ENCODE data around the gene PCNX2. TPM values are rescaled to one million over a fixed set of nuclear protein-coding genes. Genes with fewer than 3 reads are reported as not detected.

PCNX2 gene
- total and polyA plus RNA-seq, 2 donors (not counting 1 experiment from before 2014, with no cell fraction given): 17.6 to 34.7 TPM

DNA sequence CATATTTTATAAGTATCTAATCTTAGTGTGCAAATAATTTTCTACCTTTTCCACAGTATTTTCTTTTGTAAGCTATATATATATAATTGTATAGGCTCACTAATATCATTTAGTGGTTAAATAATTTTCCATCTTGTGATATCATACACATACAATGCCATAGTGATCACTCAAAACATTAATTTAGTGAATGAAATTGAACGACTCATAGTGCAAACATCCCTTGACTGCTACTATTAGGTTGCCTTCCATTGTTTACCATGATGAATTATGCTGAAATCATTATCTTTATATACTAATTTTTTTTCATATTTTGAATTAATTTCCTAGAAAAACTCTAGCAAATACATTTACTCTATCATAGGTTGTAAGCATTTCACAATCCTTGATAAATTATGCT, 127.1 kb downstream of the PCNX2 start:
- ChIA-PET POLR2A (no interaction called here), CTCF (interaction anchor here (0.6 kb wide), 1 partner anchor 697 kb away, joined by 3 read pairs; no protein-coding TSS in a partner anchor)
- Histone ChIP-seq H3K9me3 (ENCODE audit: control extremely low read depth in 1 of 3, control insufficient read depth in 2 of 3, insufficient read depth in 1 of 3, low read length in 2 of 3) (peaks cover 0 to 11% (median 0%) of the 10 kb centered on the region in 3 donors), H2AFZ (ENCODE audit: insufficient read depth, low read depth, low read length, poor library complexity, severe bottlenecking) (no peak overlapping the region), H4K20me1 (ENCODE audit: control insufficient read depth, insufficient read depth, low read length, poor library complexity, severe bottlenecking) (no peaks in the 10 kb centered on the region), H3K36me3 (replicated peaks in 1 of 2; ENCODE audit: control extremely low read depth in 1 of 2, control insufficient read depth in 1 of 2, extremely low read depth in 1 of 2, insufficient read depth in 2 of 2, low read length in 1 of 2) (peaks cover 0 to 4% of the 10 kb centered on the region in 2 experiments), H3K4me2 (replicated peaks; ENCODE audit: low read depth, low read length, poor library complexity, severe bottlenecking) (no peak overlapping the region), H3K4me1 (ENCODE audit: control insufficient read depth in 2 of 2, insufficient read depth in 2 of 2, low read length in 2 of 2) (no peaks in the 10 kb centered on the region), H3K9ac (ENCODE audit: low read length) (no peak overlapping the region), H3K79me2 (ENCODE audit: control insufficient read depth, insufficient read depth, low read length) (no peaks in the 10 kb centered on the region), H3K4me3 (ENCODE audit: control extremely low read depth in 1 of 5, extremely low read depth in 1 of 5, insufficient read depth in 1 of 5, low read depth in 2 of 5, low read length in 4 of 5) (no peak overlapping the region), H3K27me3 (replicated peaks in 1 of 4; ENCODE audit: control extremely low read depth in 1 of 4, control insufficient read depth in 3 of 4, insufficient read depth in 4 of 4, low read length in 3 of 4) (no peaks in the 10 kb centered on the region), H3K27ac (ENCODE audit: low read length in 2 of 2) (no peak overlapping the region)
- ATAC-seq (ENCODE audit: low read depth) (no peak), DNase-seq (no peak)
- H3K4me3 Mint-ChIP-seq: no peak overlapping the region
- WGBS (ENCODE audit: insufficient coverage): no CpG with 5 or more reads among the region's 1 CpG
- no peaks in the 10 kb centered on the region for H3K27me3 Mint-ChIP-seq
- H3K4me1 Mint-ChIP-seq: no peaks in the 10 kb centered on the region
- intact Hi-C loops (cut with micrococcal nuclease): no loop called here
- TF ChIP-seq, protein P1, sequence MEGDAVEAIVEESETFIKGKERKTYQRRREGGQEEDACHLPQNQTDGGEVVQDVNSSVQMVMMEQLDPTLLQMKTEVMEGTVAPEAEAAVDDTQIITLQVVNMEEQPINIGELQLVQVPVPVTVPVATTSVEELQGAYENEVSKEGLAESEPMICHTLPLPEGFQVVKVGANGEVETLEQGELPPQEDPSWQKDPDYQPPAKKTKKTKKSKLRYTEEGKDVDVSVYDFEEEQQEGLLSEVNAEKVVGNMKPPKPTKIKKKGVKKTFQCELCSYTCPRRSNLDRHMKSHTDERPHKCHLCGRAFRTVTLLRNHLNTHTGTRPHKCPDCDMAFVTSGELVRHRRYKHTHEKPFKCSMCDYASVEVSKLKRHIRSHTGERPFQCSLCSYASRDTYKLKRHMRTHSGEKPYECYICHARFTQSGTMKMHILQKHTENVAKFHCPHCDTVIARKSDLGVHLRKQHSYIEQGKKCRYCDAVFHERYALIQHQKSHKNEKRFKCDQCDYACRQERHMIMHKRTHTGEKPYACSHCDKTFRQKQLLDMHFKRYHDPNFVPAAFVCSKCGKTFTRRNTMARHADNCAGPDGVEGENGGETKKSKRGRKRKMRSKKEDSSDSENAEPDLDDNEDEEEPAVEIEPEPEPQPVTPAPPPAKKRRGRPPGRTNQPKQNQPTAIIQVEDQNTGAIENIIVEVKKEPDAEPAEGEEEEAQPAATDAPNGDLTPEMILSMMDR (IDR thresholded peaks at IDR 0.05): no peak
- no peak for TF ChIP-seq EZH2 (IDR thresholded peaks at IDR 0.05; ENCODE audit: borderline replicate concordance, insufficient read depth, low read depth, low read length, poor library complexity, severe bottlenecking)
- H3K9me3 Mint-ChIP-seq (ENCODE audit: insufficient read depth): peaks cover 7% of the 10 kb centered on the region
- no peak overlapping the region for H3K27ac Mint-ChIP-seq

DNA sequence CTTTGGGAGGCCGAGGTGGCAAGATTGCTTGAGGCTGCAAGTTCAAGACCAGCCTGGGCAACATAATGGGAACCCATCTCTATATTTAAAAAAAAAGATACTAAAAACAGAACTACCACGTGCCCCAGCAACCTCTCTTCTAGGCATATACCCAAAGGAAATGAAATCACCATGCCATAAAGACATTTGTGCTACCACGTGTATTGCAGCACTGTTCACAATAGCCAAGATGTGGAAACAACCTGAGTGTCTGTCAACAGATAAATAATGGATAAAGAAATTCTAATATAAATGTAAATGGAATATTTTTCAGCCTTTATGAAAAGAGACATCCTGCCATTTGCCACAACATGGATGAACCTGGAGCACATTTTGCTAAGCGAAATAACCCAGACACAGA, 128.6 kb downstream of the PCNX2 start:
- WGBS (ENCODE audit: insufficient coverage): 0% methylated on average over 1 of the region's 4 CpGs
- no peak for DNase-seq
- Histone ChIP-seq H3K4me2 (replicated peaks; ENCODE audit: low read depth, low read length, poor library complexity, severe bottlenecking) (no peak overlapping the region), H3K9ac (ENCODE audit: low read length) (no peak overlapping the region), H3K27ac (ENCODE audit: low read length in 2 of 2) (no peak overlapping the region), H3K27me3 (replicated peaks in 1 of 4; ENCODE audit: control extremely low read depth in 1 of 4, control insufficient read depth in 3 of 4, insufficient read depth in 4 of 4, low read length in 3 of 4) (no peaks in the 10 kb centered on the region), H4K20me1 (ENCODE audit: control insufficient read depth, insufficient read depth, low read length, poor library complexity, severe bottlenecking) (no peaks in the 10 kb centered on the region), H3K79me2 (ENCODE audit: control insufficient read depth, insufficient read depth, low read length) (no peaks in the 10 kb centered on the region), H3K9me3 (ENCODE audit: control extremely low read depth in 1 of 3, control insufficient read depth in 2 of 3, insufficient read depth in 1 of 3, low read length in 2 of 3) (peaks cover 0 to 8% (median 0%) of the 10 kb centered on the region in 3 donors), H3K4me1 (ENCODE audit: control insufficient read depth in 2 of 2, insufficient read depth in 2 of 2, low read length in 2 of 2) (no peaks in the 10 kb centered on the region), H3K36me3 (replicated peaks in 1 of 2; ENCODE audit: control extremely low read depth in 1 of 2, control insufficient read depth in 1 of 2, extremely low read depth in 1 of 2, insufficient read depth in 2 of 2, low read length in 1 of 2) (no peaks in the 10 kb centered on the region), H2AFZ (ENCODE audit: insufficient read depth, low read depth, low read length, poor library complexity, severe bottlenecking) (no peak overlapping the region), H3K4me3 (ENCODE audit: control extremely low read depth in 1 of 5, extremely low read depth in 1 of 5, insufficient read depth in 1 of 5, low read depth in 2 of 5, low read length in 4 of 5) (no peak overlapping the region)
- ChIA-PET CTCF (interaction anchor here (0.6 kb wide), 1 partner anchor 367 kb away, joined by 3 read pairs; no protein-coding TSS in a partner anchor), POLR2A (no interaction called here)
- H3K4me3 Mint-ChIP-seq: no peak overlapping the region
- H3K27me3 Mint-ChIP-seq: no peaks in the 10 kb centered on the region
- H3K4me1 Mint-ChIP-seq: no peaks in the 10 kb centered on the region
- H3K9me3 Mint-ChIP-seq (ENCODE audit: insufficient read depth): peaks cover 5% of the 10 kb centered on the region
- intact Hi-C loops (cut with micrococcal nuclease): no loop called here
- no peak overlapping the region for H3K27ac Mint-ChIP-seq
- TF ChIP-seq EZH2 (IDR thresholded peaks at IDR 0.05; ENCODE audit: borderline replicate concordance, insufficient read depth, low read depth, low read length, poor library complexity, severe bottlenecking): no peak
- TF ChIP-seq, protein P1 (IDR thresholded peaks at IDR 0.05): no peak
- ATAC-seq (ENCODE audit: low read depth): no peak

Data from B cell (primary cell).